Glomerular visceral epithelial cell (primary cell): ENCODE data around the gene KIFAP3.
"Not testable (repeated sequence)": the region's sequence is repeated elsewhere in the genome, so short reads cannot be mapped to it uniquely, and the experiment has no call there.

Source experiments
- DNase-seq: peaks from one replicate; pipeline ENCODE4 v3.0.0-alpha.2; 2016; ENCODE audit errors: extremely low spot score

Gene KIFAP3

GRCh38 chr1:170063109-170063826 is 11.2 kb downstream of the KIFAP3 start:
- DNase-seq = peak; percentile 17

DNA sequence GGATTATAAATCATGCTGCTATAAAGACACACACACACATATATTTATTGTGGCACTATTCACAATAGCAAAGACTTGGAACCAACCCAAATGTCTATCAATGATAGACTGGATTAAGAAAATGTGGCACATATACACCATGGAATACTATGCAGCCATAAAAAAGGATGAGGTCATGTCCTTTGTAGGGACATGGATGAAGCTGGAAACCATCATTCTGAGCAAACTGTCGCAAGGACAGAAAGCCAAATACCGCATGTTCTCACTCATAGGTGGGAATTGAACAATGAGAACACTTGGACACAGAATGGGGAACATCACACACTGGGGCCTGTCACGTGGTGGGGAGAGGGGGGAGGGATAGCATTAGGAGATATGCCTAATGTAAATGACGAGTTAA is 12.8 kb downstream of the KIFAP3 start:
- not testable (repeated sequence) for DNase-seq

GRCh38 chr1:170060015-170060520 is 14.4 kb downstream of the KIFAP3 start:
- not testable (repeated sequence) for DNase-seq

DNA sequence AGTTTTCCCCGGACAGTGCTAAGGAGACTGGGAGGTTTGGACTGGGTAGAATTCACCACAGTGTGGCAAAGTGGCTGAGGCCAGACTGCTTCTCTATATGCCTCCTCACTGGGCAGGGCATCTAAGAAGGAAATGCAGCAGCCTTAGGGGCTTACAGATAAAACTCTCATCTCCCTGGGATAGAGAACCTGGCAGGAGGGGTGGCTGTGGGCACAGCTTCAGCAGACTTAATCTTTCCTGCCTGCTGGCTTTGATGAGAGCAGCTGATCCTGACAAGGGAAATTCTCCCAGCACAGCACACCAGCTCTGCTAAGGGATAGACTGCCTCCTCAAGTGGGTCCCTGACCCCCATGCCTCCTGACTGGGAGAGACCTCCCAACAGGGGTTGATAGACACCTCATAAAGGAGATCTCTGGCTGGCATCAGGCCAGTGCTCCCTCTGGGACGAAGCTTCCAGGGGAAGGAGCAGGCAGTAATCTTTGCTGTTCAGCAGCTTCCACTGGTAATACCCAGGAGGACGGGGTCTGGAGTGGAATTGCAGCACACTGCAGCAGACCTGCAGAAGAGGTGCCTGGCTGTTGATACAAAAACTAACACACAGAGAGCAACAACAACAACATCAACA is 25.2 kb downstream of the KIFAP3 start:
- DNase-seq = no peak

GRCh38 chr1:170048515-170048914 is 26.0 kb downstream of the KIFAP3 start:
- DNase-seq = no peak

- no peak for DNase-seq
Observed at GRCh38 chr1:170044187-170044586, 30.3 kb downstream of the KIFAP3 start.

GRCh38 chr1:170041423-170042192 is 32.9 kb downstream of the KIFAP3 start:
- DNase-seq = no peak

GRCh38 chr1:170032531-170033280 is 41.8 kb downstream of the KIFAP3 start:
- DNase-seq = no peak

- DNase-seq = peak; percentile 22
Observed at GRCh38 chr1:170030212-170030611, 44.3 kb downstream of the KIFAP3 start.

DNA sequence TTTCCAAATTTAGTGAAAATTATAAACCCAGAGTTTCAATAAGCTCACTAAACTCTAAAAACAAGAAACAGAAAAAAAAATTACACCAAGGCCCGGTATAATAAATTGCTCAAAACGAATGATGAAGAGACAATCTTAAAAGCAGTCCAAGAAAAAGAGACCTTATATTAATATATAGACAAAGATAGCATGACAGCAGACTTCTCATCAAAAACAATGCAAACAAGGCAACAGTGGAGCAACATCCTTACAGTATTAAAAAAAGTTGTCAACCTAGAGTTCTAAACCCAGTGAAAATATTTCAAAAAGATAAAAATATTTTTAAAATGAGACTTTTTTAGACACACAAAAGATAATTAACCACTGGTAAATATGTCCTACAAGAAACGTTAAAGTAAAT is 46.7 kb downstream of the KIFAP3 start:
- no peak for DNase-seq

DNA sequence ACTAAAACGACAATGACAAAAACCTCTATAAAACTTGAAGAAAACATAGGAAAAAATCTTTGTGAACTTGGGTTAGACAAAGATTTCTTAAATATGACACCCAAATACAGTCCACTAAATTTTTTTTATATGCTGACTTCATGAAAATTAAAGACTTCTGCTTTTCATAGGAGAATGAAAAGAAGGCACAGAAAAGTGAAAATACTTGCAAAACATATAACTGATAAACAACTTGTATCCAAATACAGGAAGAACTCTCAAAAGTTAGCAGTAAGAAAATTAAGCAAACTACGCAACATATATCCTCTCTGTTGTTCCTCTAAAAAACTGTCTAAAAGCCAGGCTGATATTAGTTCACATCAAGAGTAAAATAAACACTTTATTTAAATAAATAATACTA is 53.6 kb downstream of the KIFAP3 start:
- DNase-seq = no peak

GRCh38 chr1:170017478-170017877 is 57.0 kb downstream of the KIFAP3 start:
- DNase-seq = no peak

GRCh38 chr1:170012920-170013319 is 61.6 kb downstream of the KIFAP3 start:
- no peak for DNase-seq

DNA sequence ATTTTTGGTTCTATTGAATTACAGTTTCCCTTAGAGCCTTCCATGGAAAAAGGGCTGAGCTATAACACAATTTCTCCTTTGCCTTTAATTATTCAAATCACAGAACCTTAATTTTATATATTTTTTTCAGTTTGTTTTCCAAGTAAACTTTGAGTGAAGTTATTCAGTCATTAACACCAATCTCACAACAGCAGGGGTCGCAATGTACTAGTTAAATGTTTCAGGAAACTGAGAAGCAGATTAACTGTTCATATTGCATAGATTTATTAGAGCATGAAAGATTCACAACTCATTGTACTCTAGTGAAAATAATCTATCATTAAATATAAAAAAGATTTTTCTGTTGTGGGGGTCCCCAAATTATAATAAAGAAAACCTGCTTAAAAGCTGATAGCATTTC is 64.1 kb downstream of the KIFAP3 start:
- DNase-seq = peak; percentile 34

GRCh38 chr1:170009551-170009950 is 64.9 kb downstream of the KIFAP3 start:
- no peak for DNase-seq

DNA sequence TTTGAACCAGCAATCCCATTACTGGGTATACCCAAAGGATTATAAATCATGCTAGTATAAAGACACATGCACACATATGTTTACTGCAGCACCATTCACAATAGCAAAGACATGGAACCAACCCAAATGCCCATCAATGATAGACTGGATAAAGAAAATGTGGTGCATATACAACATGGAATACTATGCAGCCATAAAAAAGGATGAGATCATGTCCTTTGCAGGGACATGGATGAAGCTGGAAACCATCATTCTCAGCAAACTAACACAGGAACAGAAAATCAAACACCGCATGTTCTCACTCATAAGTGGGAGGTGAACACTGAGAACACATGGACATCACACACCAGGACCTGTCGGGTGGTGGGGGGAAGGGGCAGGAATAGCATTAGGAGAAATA is 65.8 kb downstream of the KIFAP3 start:
- not testable (repeated sequence) for DNase-seq

DNA sequence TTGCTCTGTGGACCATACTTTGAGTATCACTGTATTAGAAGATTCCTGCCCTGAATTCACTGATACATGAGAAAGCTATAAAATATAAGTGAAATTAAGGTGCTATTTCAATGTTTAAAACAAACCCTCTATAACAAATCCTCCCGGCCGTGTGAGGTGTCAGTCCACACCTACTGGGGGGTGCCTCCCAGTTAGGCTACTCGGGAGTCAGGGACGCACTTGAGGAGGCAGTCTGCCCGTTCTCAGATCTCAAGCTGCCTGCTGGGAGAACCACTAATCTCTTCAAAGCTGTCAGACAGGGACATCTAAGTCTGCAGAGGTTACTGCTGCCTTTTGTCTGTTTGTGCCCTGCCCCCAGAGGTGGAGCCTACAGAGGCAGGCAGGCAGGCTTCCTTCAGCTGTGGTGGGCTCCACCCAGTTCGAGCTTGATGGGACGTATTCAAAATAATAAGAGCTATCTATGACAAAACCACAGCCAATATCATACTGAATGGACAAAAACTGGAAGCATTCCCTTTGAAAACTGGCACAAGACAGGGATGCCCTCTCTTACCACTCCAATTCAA is 71.1 kb downstream of the KIFAP3 start:
- not testable (repeated sequence) for DNase-seq

DNA sequence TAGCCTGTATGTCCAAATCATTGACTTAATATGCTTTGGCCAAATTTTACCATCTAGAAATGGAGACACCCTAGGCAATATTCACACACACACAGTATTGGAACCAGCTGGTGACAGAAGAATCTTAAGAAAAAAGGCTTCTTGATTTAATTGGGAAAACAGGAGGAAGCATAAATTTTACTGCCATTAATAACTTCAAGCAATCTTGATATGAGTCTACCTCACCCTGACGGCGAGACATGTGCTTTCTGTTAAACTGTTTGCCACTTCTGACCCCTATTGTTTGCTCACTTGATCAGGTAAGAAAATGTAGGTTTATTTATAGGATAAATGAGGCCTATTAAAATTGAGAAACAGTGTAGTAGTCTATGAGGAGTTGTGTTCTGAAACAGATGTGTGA is 73.2 kb downstream of the KIFAP3 start:
- DNase-seq = no peak

DNA sequence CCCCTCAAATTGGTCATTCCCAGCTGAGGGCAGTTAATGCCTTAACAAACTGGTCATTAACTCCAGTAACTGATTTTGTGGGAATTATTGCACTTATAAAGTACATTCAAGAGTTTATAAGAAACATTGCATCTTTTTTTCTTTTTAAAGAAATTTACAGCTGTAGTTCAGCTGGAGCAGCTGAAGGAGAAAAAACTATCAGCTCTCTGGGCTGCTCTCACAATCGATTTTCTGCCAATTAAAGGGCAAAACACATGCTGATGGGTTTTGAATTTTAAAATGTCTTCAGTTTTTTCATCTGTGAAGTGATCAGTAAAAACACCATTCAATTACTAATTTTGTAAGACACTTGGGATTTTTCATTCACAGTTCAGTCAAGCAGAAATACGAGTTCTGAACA is 74.7 kb downstream of the KIFAP3 start:
- no peak for DNase-seq

- no peak for DNase-seq
Observed at GRCh38 chr1:169999331-169999741, 75.2 kb downstream of the KIFAP3 start.

- no peak for DNase-seq
Observed at GRCh38 chr1:169995993-169996392, 78.5 kb downstream of the KIFAP3 start.

DNA sequence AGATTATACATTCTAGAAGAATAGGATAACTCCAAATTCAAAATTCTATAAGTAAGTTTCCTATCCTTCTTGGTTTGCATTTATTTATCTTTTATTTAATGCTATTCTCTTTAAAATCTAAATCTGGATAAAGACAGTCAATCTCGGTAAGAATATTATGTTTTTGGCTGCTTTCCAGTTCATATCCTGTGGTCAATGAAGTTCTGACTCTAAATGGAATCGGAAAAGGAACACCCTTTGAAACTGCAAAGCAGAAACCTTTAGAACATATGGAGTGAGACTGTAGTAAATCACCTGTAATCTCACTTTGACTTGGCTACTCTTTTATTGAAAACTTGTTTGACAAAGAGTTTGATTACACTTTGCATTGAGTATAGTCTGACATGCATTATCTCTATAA is 85.2 kb downstream of the KIFAP3 start:
- DNase-seq = no peak
